MM.1S (cell line): Measurements from ENCODE around the gene SPHK2.
"Not testable (repeated sequence)": the region's sequence is repeated elsewhere in the genome, so short reads cannot be mapped to it uniquely, and the experiment has no call there.

Experiments
- DNase-seq: peaks from one replicate; pipeline ENCODE4 v3.0.0-alpha.2; 2015
- H2AFZ ChIP-seq: fragments of 300-600 bp; sonication (generic); 2 replicates; pipeline ENCODE4 v1.6.0; 2016; ENCODE audit warnings: antibody characterized with exemption, low read length
- H3F3A ChIP-seq: fragments of 300-600 bp; sonication (generic); 2 replicates; pipeline ENCODE4 v1.6.1; 2016; ENCODE audit warnings: mild to moderate bottlenecking, antibody characterized with exemption, low read length, moderate library complexity, mixed read lengths; ENCODE audit not compliant: insufficient read depth
- H3K27ac ChIP-seq: fragments of 300-600 bp; sonication (generic); 2 replicates; pipeline ENCODE4 v1.5.1; 2016; ENCODE audit warnings: mild to moderate bottlenecking, low read length
- H3K27me3 ChIP-seq: fragments of 300-600 bp; sonication (generic); replicated peaks from 2 replicates; pipeline ENCODE4 v1.6.0; 2016; ENCODE audit warnings: low read length; ENCODE audit not compliant: insufficient read depth
- H3K36me3 ChIP-seq: fragments of 300-600 bp; sonication (generic); replicated peaks from 2 replicates; pipeline ENCODE4 v1.6.1; 2016; ENCODE audit warnings: mild to moderate bottlenecking, low read length, mixed read lengths; ENCODE audit not compliant: insufficient read depth
- H3K4me1 ChIP-seq: fragments of 300-600 bp; sonication (generic); 2 replicates; pipeline ENCODE4 v1.6.1; 2016; ENCODE audit warnings: low read length, mixed read lengths
- H3K4me2 ChIP-seq: fragments of 300-600 bp; sonication (generic); 2 replicates; pipeline ENCODE4 v1.6.0; 2016; ENCODE audit warnings: low read depth, low read length
- H3K4me3 ChIP-seq: fragments of 300-600 bp; sonication (generic); 2 replicates; pipeline ENCODE4 v1.5.1; 2016; ENCODE audit warnings: low read length, mixed read lengths
- H3K79me2 ChIP-seq: fragments of 300-600 bp; sonication (generic); 2 replicates; pipeline ENCODE4 v1.6.1; 2016; ENCODE audit warnings: mixed run types, low read length, mixed read lengths
- H3K9ac ChIP-seq: fragments of 300-600 bp; sonication (generic); 2 replicates; pipeline ENCODE4 v1.6.1; 2016; ENCODE audit warnings: low read length, mixed read lengths
- H3K9me2 ChIP-seq: fragments of 300-600 bp; sonication (generic); replicated peaks from 2 replicates; pipeline ENCODE4 v1.6.1; 2016; ENCODE audit warnings: mild to moderate bottlenecking, low read length, mixed read lengths; ENCODE audit not compliant: insufficient read depth
- H3K9me3 ChIP-seq: fragments of 300-600 bp; sonication (generic); replicated peaks from 2 replicates; pipeline ENCODE4 v1.6.1; 2016; ENCODE audit warnings: mild to moderate bottlenecking, low read length, mixed read lengths; ENCODE audit not compliant: insufficient read depth
- H4K20me1 ChIP-seq: fragments of 300-600 bp; sonication (generic); 2 replicates; pipeline ENCODE4 v1.6.1; 2016; ENCODE audit warnings: mild to moderate bottlenecking, low read length, moderate library complexity, mixed read lengths; ENCODE audit not compliant: insufficient read depth
- EZH2 ChIP-seq: fragments of 300-600 bp; sonication (generic); optimal IDR thresholded peaks from 2 replicates; pipeline ENCODE3; 2017; ENCODE audit warnings: low read depth, mild to moderate bottlenecking, antibody characterized with exemption, low read length, mixed read lengths
- EZH2phosphoT487 ChIP-seq: fragments of 300-600 bp; sonication (generic); IDR thresholded peaks from 2 replicates; pipeline ENCODE4 v1.6.1; 2018; ENCODE audit warnings: antibody characterized with exemption, low read length
- TF ChIP-seq, protein P1 (sequence below): fragments of 300-600 bp; sonication (generic); IDR thresholded peaks from 2 replicates; pipeline ENCODE4 v1.5.1; 2016; ENCODE audit warnings: antibody characterized with exemption, low read length, mixed read lengths

The SPHK2 gene

DNA sequence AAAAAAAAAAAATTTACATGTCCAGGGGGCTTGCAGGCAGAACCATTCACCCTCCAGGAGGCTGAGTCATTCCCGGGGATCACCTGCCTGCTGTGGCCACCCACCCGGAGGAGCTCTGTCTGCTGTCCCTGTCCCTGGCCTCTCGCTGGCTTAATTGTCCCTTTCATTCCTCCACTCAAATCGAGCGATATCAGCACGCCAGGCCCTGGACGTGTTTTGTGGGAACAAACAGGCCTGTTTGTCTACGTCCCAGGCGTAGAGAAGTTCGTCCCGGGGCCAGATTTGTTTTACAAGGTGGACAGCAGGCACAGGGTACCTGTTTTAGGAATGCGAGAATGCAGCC lies 46.2 kb upstream of the SPHK2 start:
- Histone ChIP-seq H3K9ac (no peak overlapping the region), H3F3A (no peaks in the 10 kb centered on the region), H4K20me1 (no peaks in the 10 kb centered on the region), H3K36me3 (no peaks in the 10 kb centered on the region), H2AFZ (no peak overlapping the region), H3K27ac (no peak overlapping the region), H3K27me3 (peaks cover 40% of the 10 kb centered on the region), H3K4me1 (no peaks in the 10 kb centered on the region), H3K4me2 (no peak overlapping the region), H3K4me3 (no peak overlapping the region), H3K9me2 (no peaks in the 10 kb centered on the region), H3K9me3 (no peaks in the 10 kb centered on the region), H3K79me2 (no peaks in the 10 kb centered on the region)
- DNase-seq = no peak
- TF ChIP-seq EZH2phosphoT487 (no peak), EZH2 (no peak)
- TF ChIP-seq, protein P1, sequence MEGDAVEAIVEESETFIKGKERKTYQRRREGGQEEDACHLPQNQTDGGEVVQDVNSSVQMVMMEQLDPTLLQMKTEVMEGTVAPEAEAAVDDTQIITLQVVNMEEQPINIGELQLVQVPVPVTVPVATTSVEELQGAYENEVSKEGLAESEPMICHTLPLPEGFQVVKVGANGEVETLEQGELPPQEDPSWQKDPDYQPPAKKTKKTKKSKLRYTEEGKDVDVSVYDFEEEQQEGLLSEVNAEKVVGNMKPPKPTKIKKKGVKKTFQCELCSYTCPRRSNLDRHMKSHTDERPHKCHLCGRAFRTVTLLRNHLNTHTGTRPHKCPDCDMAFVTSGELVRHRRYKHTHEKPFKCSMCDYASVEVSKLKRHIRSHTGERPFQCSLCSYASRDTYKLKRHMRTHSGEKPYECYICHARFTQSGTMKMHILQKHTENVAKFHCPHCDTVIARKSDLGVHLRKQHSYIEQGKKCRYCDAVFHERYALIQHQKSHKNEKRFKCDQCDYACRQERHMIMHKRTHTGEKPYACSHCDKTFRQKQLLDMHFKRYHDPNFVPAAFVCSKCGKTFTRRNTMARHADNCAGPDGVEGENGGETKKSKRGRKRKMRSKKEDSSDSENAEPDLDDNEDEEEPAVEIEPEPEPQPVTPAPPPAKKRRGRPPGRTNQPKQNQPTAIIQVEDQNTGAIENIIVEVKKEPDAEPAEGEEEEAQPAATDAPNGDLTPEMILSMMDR = no peak

- Histone ChIP-seq H3F3A (no peaks in the 10 kb centered on the region), H3K4me3 (no peak overlapping the region), H2AFZ (no peak overlapping the region), H3K4me2 (no peak overlapping the region), H3K9me3 (no peaks in the 10 kb centered on the region), H3K4me1 (no peaks in the 10 kb centered on the region), H3K9ac (no peak overlapping the region), H3K79me2 (no peaks in the 10 kb centered on the region), H3K27ac (no peak overlapping the region), H3K27me3 (peaks cover 52% of the 10 kb centered on the region), H3K36me3 (no peaks in the 10 kb centered on the region), H4K20me1 (no peaks in the 10 kb centered on the region), H3K9me2 (no peaks in the 10 kb centered on the region)
- no peak for DNase-seq
- no peak for TF ChIP-seq EZH2phosphoT487
- TF ChIP-seq, protein P1 = no peak
- no peak for TF ChIP-seq EZH2
Observed at GRCh38 chr19:48575931-48576622, 43.2 kb upstream of the SPHK2 start.

DNA sequence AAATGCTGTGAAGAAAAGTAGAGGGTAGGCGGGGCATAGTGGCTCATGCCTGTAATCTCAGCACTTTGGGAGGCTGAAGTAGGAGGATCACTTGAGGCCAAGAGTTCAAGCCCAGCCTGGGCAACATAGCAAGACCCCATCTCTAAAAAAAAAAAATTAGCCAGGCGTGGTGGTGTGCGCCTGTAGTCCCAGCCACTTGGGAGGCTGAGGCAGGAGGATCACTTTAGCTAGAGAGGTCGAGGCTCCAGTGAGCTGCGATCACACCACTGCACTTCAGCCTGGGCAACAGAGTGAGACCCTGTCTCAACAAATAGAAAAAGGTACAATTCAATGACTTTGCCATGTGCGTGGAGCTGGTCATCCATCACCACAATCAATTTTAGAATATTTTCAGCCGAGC lies 41.4 kb upstream of the SPHK2 start:
- H4K20me1 ChIP-seq, H3K4me1 ChIP-seq, H3K9me3 ChIP-seq, DNase-seq, H3K79me2 ChIP-seq, H3K9ac ChIP-seq, H3K36me3 ChIP-seq, H3K27ac ChIP-seq, H3F3A ChIP-seq, H3K9me2 ChIP-seq, H2AFZ ChIP-seq, H3K4me2 ChIP-seq, H3K4me3 ChIP-seq: not testable (repeated sequence)
- peaks cover 51% of the 10 kb centered on the region for H3K27me3 ChIP-seq

GRCh38 chr19:48578891-48579290 lies 40.4 kb upstream of the SPHK2 start:
- no peaks in the 10 kb centered on the region for H3F3A ChIP-seq
- H3K36me3 ChIP-seq = no peaks in the 10 kb centered on the region
- no peak overlapping the region for H3K4me3 ChIP-seq
- no peak overlapping the region for H3K27ac ChIP-seq
- no peaks in the 10 kb centered on the region for H3K79me2 ChIP-seq
- TF ChIP-seq EZH2 (no peak), EZH2phosphoT487 (no peak)
- TF ChIP-seq, protein P1 = no peak
- H4K20me1 ChIP-seq = no peaks in the 10 kb centered on the region
- H3K9me3 ChIP-seq = no peaks in the 10 kb centered on the region
- H3K9ac ChIP-seq = no peak overlapping the region
- H3K27me3 ChIP-seq = peaks cover 56% of the 10 kb centered on the region
- no peaks in the 10 kb centered on the region for H3K9me2 ChIP-seq
- H2AFZ ChIP-seq = no peak overlapping the region
- H3K4me2 ChIP-seq = no peak overlapping the region
- H3K4me1 ChIP-seq = no peaks in the 10 kb centered on the region
- no peak for DNase-seq
